GM18520 (cell line): ENCODE results near the gene SLC35F1.

ENCODE experiments used
- ATAC-seq: cut with Tn5 transposase; IDR thresholded peaks from one replicate; pipeline ENCODE4 v1.9.1; 2021; ENCODE audit not compliant: unreplicated experiment

The SLC35F1 gene

GRCh38 chr6:118350881-118351430 lies 443.9 kb downstream of the SLC35F1 start:
- no peak for ATAC-seq

GRCh38 chr6:118353564-118353963 lies 446.5 kb downstream of the SLC35F1 start:
- no peak for ATAC-seq

- ATAC-seq = peak; percentile 94
Measured at GRCh38 chr6:118354641-118355040, 447.6 kb downstream of the SLC35F1 start.

DNA sequence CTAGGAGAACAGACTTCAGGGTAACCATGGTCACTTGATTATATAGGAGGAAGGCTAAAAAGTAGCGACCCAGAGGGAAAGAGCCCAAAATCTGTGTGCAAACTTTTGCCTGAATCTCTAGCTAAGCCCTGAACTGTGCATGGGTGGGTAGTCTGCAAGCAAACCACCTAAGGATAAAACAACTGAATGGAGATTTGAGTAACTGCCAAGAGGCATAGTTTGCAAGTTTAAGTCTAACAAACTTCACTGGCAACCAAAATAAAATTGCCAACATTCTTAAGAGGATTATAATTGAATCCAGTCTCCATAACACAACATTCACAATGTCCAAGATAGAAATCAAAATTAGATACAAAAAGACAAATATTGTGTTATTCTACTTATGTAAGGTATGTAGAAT lies 449.0 kb downstream of the SLC35F1 start:
- ATAC-seq = no peak

- no peak for ATAC-seq
Measured at GRCh38 chr6:118356686-118357085, 449.6 kb downstream of the SLC35F1 start.
